GM12874 (cell line): ENCODE data around the gene RMND1.

Source experiments
- CTCF ChIP-seq: IDR thresholded peaks from 2 replicates; pipeline ENCODE4 v1.5.1; 2011; ENCODE audit warnings: low read depth, mild to moderate bottlenecking, control low read depth, low read length, moderate library complexity; ENCODE audit not compliant: insufficient read depth

Gene RMND1

GRCh38 chr6:151392427-151392826, 59.5 kb downstream of the RMND1 start:
- TF ChIP-seq CTCF: no peak

- TF ChIP-seq CTCF: no peak
Measured at GRCh38 chr6:151391471-151392413, 60.2 kb downstream of the RMND1 start, which contains the start of gene ZBTB2. TSS of gene ZBTB2 (minus strand) at chr6:151391559. CDS start at chr6:151373637, 17,922 bp downstream.

GRCh38 chr6:151390851-151391470, 61.0 kb downstream of the RMND1 start:
- no peak for TF ChIP-seq CTCF

GRCh38 chr6:151390276-151390850, 61.6 kb downstream of the RMND1 start:
- no peak for TF ChIP-seq CTCF

- no peak for TF ChIP-seq CTCF
Measured at GRCh38 chr6:151389618-151390275, 62.2 kb downstream of the RMND1 start.

GRCh38 chr6:151388997-151389617, 62.8 kb downstream of the RMND1 start:
- TF ChIP-seq CTCF: no peak
